H1 (cell line): Measurements from ENCODE around the gene TASP1. TPM values are rescaled to one million over a fixed set of nuclear protein-coding genes. Genes with fewer than 3 reads are reported as not detected.

Source experiments
- CTCF ChIA-PET: fragments of 300-600 bp; sonication (Branson Sonifier 250); formaldehyde crosslinking; loops from one replicate; lab custom pipeline; 2021; ENCODE audit not compliant: partially characterized antibody; lab: Charles Lee
- POLR2A ChIA-PET: fragments of 300-600 bp; sonication (Branson Sonifier 250); formaldehyde crosslinking; loops from one replicate; lab custom pipeline; 2021; ENCODE audit warnings: inconsistent platforms; ENCODE audit not compliant: partially characterized antibody; lab: Charles Lee
- DNase-seq, 2 experiments: peaks; one replicate each; pipeline versions ENCODE4 v3.0.0 to v3.0.0-alpha.2; 2010 to 2022; ENCODE audit warnings: low spot score in 2 of 2, low read depth in 1 of 2, mixed read lengths in 1 of 2
- FAIRE-seq: peaks from 2 replicates; lab custom pipeline; 2011; peaks lifted over from hg19 to GRCh38; lab: Jason Lieb, UNC
- H2AFZ ChIP-seq: 2 replicates; pipeline ENCODE4 v1.8.1; 2012; ENCODE audit warnings: low read length, inconsistent platforms
- H2AK5ac ChIP-seq: 2 replicates; pipeline ENCODE4 v1.6.1; 2013; ENCODE audit warnings: low read depth, low read length
- H2BK120ac ChIP-seq: replicated peaks from 2 replicates; pipeline ENCODE3; 2013; ENCODE audit warnings: low read depth, low read length, inconsistent platforms
- H2BK12ac ChIP-seq: 2 replicates; pipeline ENCODE4 v1.6.1; 2013; ENCODE audit warnings: low read depth, low read length
- H2BK15ac ChIP-seq: 2 replicates; pipeline ENCODE4 v1.6.1; 2013; ENCODE audit warnings: low read length
- H2BK20ac ChIP-seq: 2 replicates; pipeline ENCODE4 v1.6.1; 2013; ENCODE audit warnings: low read length
- H2BK5ac ChIP-seq: 2 replicates; pipeline ENCODE4 v1.6.1; 2013; ENCODE audit warnings: low read depth, low read length
- H3K14ac ChIP-seq: 2 replicates; pipeline ENCODE4 v1.6.1; 2013; ENCODE audit warnings: inconsistent platforms; ENCODE audit not compliant: insufficient read length
- H3K18ac ChIP-seq: 2 replicates; pipeline ENCODE4 v1.6.1; 2013; ENCODE audit warnings: low read length; ENCODE audit errors: extremely low read depth
- H3K23ac ChIP-seq: 2 replicates; pipeline ENCODE4 v1.6.1; 2013; ENCODE audit warnings: inconsistent platforms; ENCODE audit not compliant: insufficient read length
- H3K23me2 ChIP-seq: 2 replicates; pipeline ENCODE4 v1.6.1; 2013; ENCODE audit warnings: low read depth, low read length
- H3K27ac ChIP-seq: 2 replicates; pipeline ENCODE4 v1.6.1; 2011; ENCODE audit warnings: low read depth, low read length, inconsistent platforms
- H3K27me3 ChIP-seq, 4 experiments: replicated peaks in 1 of 4; 1 replicate in 1 of 4; 2 replicates in 3 of 4; pipeline versions ENCODE4 v1.6.1 to v1.8.1; 2011 to 2013; ENCODE audit warnings: low read length in 3 of 4, mild to moderate bottlenecking in 3 of 4, inconsistent platforms in 2 of 4, mixed read lengths in 2 of 4, moderate library complexity in 1 of 4; ENCODE audit not compliant: control insufficient read depth in 3 of 4, insufficient read depth in 3 of 4; ENCODE audit errors: extremely low read depth in 1 of 4
- H3K36me3 ChIP-seq, 4 experiments: 2 replicates each; pipeline versions ENCODE4 v1.6.1 to v1.8.1; 2011 to 2013; ENCODE audit warnings: mild to moderate bottlenecking in 4 of 4, low read length in 3 of 4, moderate library complexity in 2 of 4, control low read depth in 1 of 4, inconsistent platforms in 1 of 4; ENCODE audit not compliant: insufficient read depth in 4 of 4, control insufficient read depth in 2 of 4
- H3K4ac ChIP-seq: replicated peaks from 2 replicates; pipeline ENCODE3; 2013; ENCODE audit warnings: low read length, low read depth, mixed read lengths, inconsistent platforms; ENCODE audit not compliant: insufficient read length
- H3K4me1 ChIP-seq, 4 experiments: replicated peaks in 1 of 4; 1 replicate in 1 of 4; 2 replicates in 3 of 4; pipeline versions ENCODE4 v1.6.1 to v1.8.1; 2011 to 2013; ENCODE audit warnings: low read length in 3 of 4, inconsistent platforms in 2 of 4, mixed read lengths in 1 of 4; ENCODE audit not compliant: insufficient read depth in 4 of 4, control insufficient read depth in 3 of 4
- H3K4me2 ChIP-seq, 2 experiments: 2 replicates each; pipeline versions ENCODE4 v1.6.1 to v1.8.1; 2011 to 2013; ENCODE audit warnings: low read depth in 2 of 2, low read length in 2 of 2, control low read depth in 1 of 2, inconsistent platforms in 1 of 2, mild to moderate bottlenecking in 1 of 2; ENCODE audit not compliant: insufficient read depth in 1 of 2
- H3K4me3 ChIP-seq, 4 experiments: fragments of 200-600, 300-600 bp in 1 of 4; sonication (generic), shearing (Covaris generic), sonication (Bioruptor Twin) in 1 of 4; 2 replicates each; pipeline versions ENCODE4 v1.5.1 to v1.8.1; 2011 to 2016; ENCODE audit warnings: low read length in 4 of 4, low read depth in 3 of 4, control low read depth in 2 of 4, inconsistent platforms in 2 of 4, mild to moderate bottlenecking in 2 of 4, mixed read lengths in 1 of 4, moderate library complexity in 1 of 4; ENCODE audit not compliant: insufficient read depth in 2 of 4; ENCODE audit errors: extremely low read depth in 1 of 4
- H3K56ac ChIP-seq: replicated peaks from 2 replicates; pipeline ENCODE3; 2013; ENCODE audit warnings: low read depth, mild to moderate bottlenecking, mixed read lengths, low read length, inconsistent platforms; ENCODE audit not compliant: insufficient read length
- H3K79me1 ChIP-seq: 2 replicates; pipeline ENCODE4 v1.6.1; 2013; ENCODE audit warnings: low read depth, low read length, control low read depth
- H3K79me2 ChIP-seq, 2 experiments: 2 replicates each; pipeline versions ENCODE4 v1.6.1 to v1.8.1; 2012 to 2013; ENCODE audit warnings: low read length in 2 of 2, mild to moderate bottlenecking in 2 of 2, inconsistent platforms in 1 of 2; ENCODE audit not compliant: insufficient read depth in 2 of 2, control insufficient read depth in 1 of 2
- H3K9ac ChIP-seq, 4 experiments: replicated peaks in 1 of 4; 1 replicate in 1 of 4; 2 replicates in 3 of 4; pipeline versions ENCODE4 v1.6.1 to v1.8.1; 2011 to 2013; ENCODE audit warnings: low read depth in 3 of 4, low read length in 3 of 4, control low read depth in 2 of 4, mild to moderate bottlenecking in 2 of 4, moderate library complexity in 2 of 4, inconsistent platforms in 1 of 4; ENCODE audit errors: extremely low read depth in 1 of 4
- H3K9me3 ChIP-seq, 2 experiments: 2 replicates each; pipeline versions ENCODE4 v1.6.1 to v1.8.1; 2012 to 2013; ENCODE audit warnings: mild to moderate bottlenecking in 2 of 2, moderate library complexity in 2 of 2, control low read depth in 1 of 2, inconsistent platforms in 1 of 2, low read depth in 1 of 2, low read length in 1 of 2, mixed read lengths in 1 of 2; ENCODE audit not compliant: insufficient read depth in 2 of 2
- H4K20me1 ChIP-seq, 2 experiments: replicated peaks in 1 of 2; 2 replicates each; pipeline versions ENCODE3 to v1.8.1; 2011 to 2013; ENCODE audit warnings: inconsistent platforms in 2 of 2, low read length in 2 of 2, mild to moderate bottlenecking in 1 of 2; ENCODE audit not compliant: insufficient read depth in 2 of 2, control insufficient read depth in 1 of 2
- H4K5ac ChIP-seq: 2 replicates; pipeline ENCODE4 v1.6.1; 2013; ENCODE audit warnings: low read length, low read depth, mixed read lengths, inconsistent platforms; ENCODE audit not compliant: insufficient read length
- H4K8ac ChIP-seq: 2 replicates; pipeline ENCODE4 v1.8.0; 2013; ENCODE audit warnings: mild to moderate bottlenecking, moderate library complexity, low read length, inconsistent platforms; ENCODE audit not compliant: insufficient read depth; ENCODE audit errors: extremely low read depth
- H4K91ac ChIP-seq: replicated peaks from 2 replicates; pipeline ENCODE3; 2013; ENCODE audit warnings: low read length, mixed read lengths, inconsistent platforms; ENCODE audit not compliant: insufficient read length
- CHD2 ChIP-seq: IDR thresholded peaks from 2 replicates; pipeline ENCODE4 v1.6.1; 2012; ENCODE audit warnings: low read length, improper control_type of control experiment
- CREB1 ChIP-seq: IDR thresholded peaks from 2 replicates; pipeline ENCODE4 v1.6.1; 2012; ENCODE audit warnings: inconsistent platforms
- RNF2 ChIP-seq: fragments of 200-900, 300-1000 bp; sonication (generic); IDR thresholded peaks from 2 replicates; pipeline ENCODE4 v1.7.1; 2016; ENCODE audit warnings: borderline replicate concordance, low read depth, mild to moderate bottlenecking, antibody characterized with exemption, low read length; ENCODE audit not compliant: poor library complexity, severe bottlenecking; ENCODE audit errors: missing control alignments
- SP2 ChIP-seq: IDR thresholded peaks from 2 replicates; pipeline ENCODE4 v1.6.1; 2012; ENCODE audit warnings: mild to moderate bottlenecking, low read length, inconsistent platforms
- WGBS, 2 experiments: shearing (Covaris generic) in 1 of 2; methylation state at CpG; one replicate each; pipeline versions ENCODE4 v1.1.6 to v1.1.7; 2013 to 2015; ENCODE audit warnings: low lambda C conversion rate in 2 of 2, mixed read lengths in 2 of 2, inconsistent platforms in 1 of 2, low coverage in 1 of 2, missing lambda C conversion rate in 1 of 2; ENCODE audit not compliant: insufficient replicate concordance in 2 of 2, insufficient coverage in 1 of 2, insufficient read length in 1 of 2; ENCODE audit errors: extremely low coverage in 1 of 2, missing lambda C conversion rate in 1 of 2; 5-methylcytosine and 5-hydroxymethylcytosine counted together
- polyA plus RNA-seq, 7 experiments: library from polyadenylated mRNA; depleted of rRNA in 3 of 7; stranded (reverse) in 5 of 7; unstranded in 2 of 7; fragments of >200 nt in 5 of 7; fragments of 200-250 nt in 2 of 7; gene quantifications; 1 replicate in 5 of 7; 2 replicates in 1 of 7; 4 replicates in 1 of 7; pipeline versions ENCODE4 v1.2.1 to v1.2.3, GENCODE V29; 2011 to 2013; ENCODE audit warnings: missing spikeins in 2 of 7, mixed read lengths in 2 of 7
- total RNA-seq: library from RNA; stranded (reverse); fragmentation: NEBNext Ultra II Directional; extraction: Animal tissue kit (Norgen Biotek cat#: 25700); gene quantifications from 2 replicates; pipeline ENCODE4 v1.2.1, GENCODE V29; 2021

Gene TASP1
- total and polyA plus RNA-seq, 2 of the 8 experiments (the other 6 are each of a cell fraction or from before 2014, with no cell fraction given), result 4.5 to 10.9 TPM

DNA sequence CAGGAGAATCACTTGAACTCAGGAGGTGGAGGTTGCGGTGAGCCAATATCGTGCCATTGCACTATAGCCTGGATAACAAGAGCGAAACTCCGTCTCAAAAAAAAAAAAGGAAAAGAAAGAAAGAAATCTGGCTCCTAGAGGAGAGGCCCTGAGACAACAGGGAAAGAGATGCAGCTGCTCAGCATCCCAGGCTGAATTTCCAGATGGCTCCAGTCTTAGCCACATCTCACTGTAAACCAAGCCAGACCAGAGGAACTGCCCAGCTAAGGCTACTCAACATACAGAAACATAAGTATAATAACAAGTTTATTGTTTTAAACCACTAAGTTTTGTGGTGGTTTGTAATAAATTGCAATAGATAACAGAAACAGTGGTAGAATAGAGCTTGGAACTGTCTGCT is 38.5 kb upstream of the TASP1 start:
- Histone ChIP-seq H3K9me3 (no peaks in the 10 kb centered on the region), H2BK5ac (no peak overlapping the region), H3K23me2 (no peaks in the 10 kb centered on the region), H3K36me3 (no peaks in the 10 kb centered on the region), H3K4ac (no peak overlapping the region), H3K79me2 (no peaks in the 10 kb centered on the region), H3K4me2 (no peak overlapping the region), H3K4me3 (no peak overlapping the region), H3K4me1 (no peaks in the 10 kb centered on the region), H4K91ac (no peak overlapping the region), H2BK120ac (no peak overlapping the region), H3K9ac (no peak overlapping the region), H3K23ac (no peak overlapping the region), H2BK12ac (no peak overlapping the region), H3K14ac (no peak overlapping the region), H4K20me1 (no peaks in the 10 kb centered on the region), H2BK20ac (no peak overlapping the region), H3K27me3 (no peaks in the 10 kb centered on the region), H2AFZ (no peak overlapping the region), H4K8ac (no peak overlapping the region), H4K5ac (no peak overlapping the region), H2AK5ac (no peak overlapping the region), H3K27ac (no peak overlapping the region), H3K18ac (no peak overlapping the region), H3K79me1 (no peaks in the 10 kb centered on the region), H2BK15ac (no peak overlapping the region), H3K56ac (no peak overlapping the region)
- TF ChIP-seq CREB1 (no peak), RNF2 (no peak), SP2 (no peak), CHD2 (no peak)
- ChIA-PET CTCF (no interaction called here), POLR2A (interaction anchor here (0.5 kb wide), 1 partner anchor 9 kb away, joined by 3 read pairs; no protein-coding TSS in a partner anchor)
- DNase-seq, result no peak
- FAIRE-seq, result no peak
- WGBS, 2 experiments, result 86% methylated on average over 4 of the region's 4 CpGs; no CpG with 5 or more reads in 1 of the 2 experiments
